Rectal smooth muscle tissue (tissue), 1 donor: ENCODE measurements around the gene USP13.

Source experiments
- H3K27ac ChIP-seq: one replicate; pipeline ENCODE4 v1.7.0; 2013; ENCODE audit warnings: low read depth, low read length, inconsistent platforms
- H3K27me3 ChIP-seq: one replicate; pipeline ENCODE4 v1.7.0; 2013; ENCODE audit warnings: low read length; ENCODE audit not compliant: control insufficient read depth, insufficient read depth
- H3K36me3 ChIP-seq: one replicate; pipeline ENCODE4 v1.7.0; 2013; ENCODE audit warnings: low read length; ENCODE audit not compliant: control insufficient read depth, insufficient read depth
- H3K4me1 ChIP-seq: one replicate; pipeline ENCODE4 v1.7.0; 2013; ENCODE audit warnings: low read length; ENCODE audit not compliant: control insufficient read depth, insufficient read depth
- H3K4me3 ChIP-seq: one replicate; pipeline ENCODE4 v1.7.0; 2013; ENCODE audit warnings: low read length
- H3K9ac ChIP-seq: one replicate; pipeline ENCODE4 v1.7.0; 2013; ENCODE audit warnings: low read length

Gene USP13

GRCh38 chr3:179710079-179710478, 57.2 kb downstream of the USP13 start:
- H3K27ac ChIP-seq, result no peak overlapping the region
- H3K4me3 ChIP-seq, result no peak overlapping the region
- no peaks in the 10 kb centered on the region for H3K4me1 ChIP-seq
- H3K36me3 ChIP-seq, result peaks cover 6% of the 10 kb centered on the region
- no peaks in the 10 kb centered on the region for H3K27me3 ChIP-seq
- H3K9ac ChIP-seq, result no peak overlapping the region

GRCh38 chr3:179713643-179714090, 60.8 kb downstream of the USP13 start:
- Histone ChIP-seq H3K36me3 (peaks cover 6% of the 10 kb centered on the region), H3K4me3 (no peak overlapping the region), H3K9ac (no peak overlapping the region), H3K4me1 (no peaks in the 10 kb centered on the region), H3K27me3 (no peaks in the 10 kb centered on the region), H3K27ac (no peak overlapping the region)

- no peak overlapping the region for H3K27ac ChIP-seq
- H3K9ac ChIP-seq, result no peak overlapping the region
- H3K4me3 ChIP-seq, result no peak overlapping the region
- no peaks in the 10 kb centered on the region for H3K4me1 ChIP-seq
- peaks cover 5% of the 10 kb centered on the region for H3K36me3 ChIP-seq
- no peaks in the 10 kb centered on the region for H3K27me3 ChIP-seq
These were observed 62.7 kb downstream of the USP13 start for GRCh38 chr3:179715582-179715981.

GRCh38 chr3:179716226-179716625, 63.4 kb downstream of the USP13 start:
- no peak overlapping the region for H3K9ac ChIP-seq
- peaks cover 2% of the 10 kb centered on the region for H3K36me3 ChIP-seq
- H3K27ac ChIP-seq, result no peak overlapping the region
- H3K4me3 ChIP-seq, result no peak overlapping the region
- H3K27me3 ChIP-seq, result no peaks in the 10 kb centered on the region
- no peaks in the 10 kb centered on the region for H3K4me1 ChIP-seq

GRCh38 chr3:179716811-179717210, 64.0 kb downstream of the USP13 start:
- Histone ChIP-seq H3K36me3 (peaks cover 2% of the 10 kb centered on the region), H3K27me3 (no peaks in the 10 kb centered on the region), H3K27ac (no peak overlapping the region), H3K9ac (no peak overlapping the region), H3K4me3 (no peak overlapping the region), H3K4me1 (no peaks in the 10 kb centered on the region)

- Histone ChIP-seq H3K4me1 (no peaks in the 10 kb centered on the region), H3K27me3 (no peaks in the 10 kb centered on the region), H3K9ac (no peak overlapping the region), H3K36me3 (peaks cover 2% of the 10 kb centered on the region), H3K4me3 (no peak overlapping the region), H3K27ac (no peak overlapping the region)
These were observed 64.4 kb downstream of the USP13 start for GRCh38 chr3:179717219-179717618.

GRCh38 chr3:179719048-179719734, 66.4 kb downstream of the USP13 start:
- Histone ChIP-seq H3K9ac (no peak overlapping the region), H3K27ac (no peak overlapping the region), H3K4me3 (no peak overlapping the region), H3K27me3 (no peaks in the 10 kb centered on the region), H3K36me3 (peaks cover 2% of the 10 kb centered on the region), H3K4me1 (no peaks in the 10 kb centered on the region)

GRCh38 chr3:179720196-179720595, 67.4 kb downstream of the USP13 start:
- no peak overlapping the region for H3K27ac ChIP-seq
- no peaks in the 10 kb centered on the region for H3K27me3 ChIP-seq
- peaks cover 2% of the 10 kb centered on the region for H3K36me3 ChIP-seq
- no peak overlapping the region for H3K4me3 ChIP-seq
- H3K4me1 ChIP-seq, result no peaks in the 10 kb centered on the region
- H3K9ac ChIP-seq, result no peak overlapping the region

- no peaks in the 10 kb centered on the region for H3K27me3 ChIP-seq
- peaks cover 2% of the 10 kb centered on the region for H3K36me3 ChIP-seq
- no peaks in the 10 kb centered on the region for H3K4me1 ChIP-seq
- no peak overlapping the region for H3K9ac ChIP-seq
- H3K4me3 ChIP-seq, result no peak overlapping the region
- H3K27ac ChIP-seq, result no peak overlapping the region
These were observed 70.8 kb downstream of the USP13 start for GRCh38 chr3:179723617-179724016.

- Histone ChIP-seq H3K4me1 (no peaks in the 10 kb centered on the region), H3K9ac (no peak overlapping the region), H3K27me3 (no peaks in the 10 kb centered on the region), H3K36me3 (no peaks in the 10 kb centered on the region), H3K27ac (no peak overlapping the region), H3K4me3 (no peak overlapping the region)
These were observed 73.3 kb downstream of the USP13 start for GRCh38 chr3:179726075-179726699.

GRCh38 chr3:179729086-179729485, 76.2 kb downstream of the USP13 start:
- Histone ChIP-seq H3K4me1 (no peaks in the 10 kb centered on the region), H3K36me3 (no peaks in the 10 kb centered on the region), H3K27ac (no peak overlapping the region), H3K9ac (no peak overlapping the region), H3K27me3 (no peaks in the 10 kb centered on the region), H3K4me3 (no peak overlapping the region)

- H3K4me3 ChIP-seq, result no peak overlapping the region
- H3K27ac ChIP-seq, result no peak overlapping the region
- H3K4me1 ChIP-seq, result no peaks in the 10 kb centered on the region
- H3K36me3 ChIP-seq, result no peaks in the 10 kb centered on the region
- H3K9ac ChIP-seq, result no peak overlapping the region
- no peaks in the 10 kb centered on the region for H3K27me3 ChIP-seq
These were observed 77.1 kb downstream of the USP13 start for GRCh38 chr3:179729981-179730380.

- H3K4me3 ChIP-seq, result no peak overlapping the region
- no peaks in the 10 kb centered on the region for H3K27me3 ChIP-seq
- no peaks in the 10 kb centered on the region for H3K4me1 ChIP-seq
- no peaks in the 10 kb centered on the region for H3K36me3 ChIP-seq
- H3K27ac ChIP-seq, result no peak overlapping the region
- no peak overlapping the region for H3K9ac ChIP-seq
These were observed 77.7 kb downstream of the USP13 start for GRCh38 chr3:179730506-179730905.
